Neural crest cell (in vitro differentiated cells): Measurements from ENCODE around the gene GAS6. TPM values are rescaled to one million over a fixed set of nuclear protein-coding genes. Genes with fewer than 3 reads are reported as not detected.

ENCODE experiments used
- DNase-seq: peaks from one replicate; pipeline ENCODE4 v3.0.0; 2021; ENCODE audit warnings: low read depth, mixed read lengths, low spot score
- H3K27ac Mint-ChIP-seq: one replicate; pipeline ENCODE4 v1.8.0; 2021; ENCODE audit warnings: mild to moderate bottlenecking, mixed read lengths; ENCODE audit not compliant: unreplicated experiment
- H3K27me3 Mint-ChIP-seq: 2 replicates; pipeline ENCODE4 v1.8.0; 2021; ENCODE audit warnings: low read depth, mild to moderate bottlenecking, mixed read lengths
- H3K36me3 Mint-ChIP-seq: 2 replicates; pipeline ENCODE4 v1.8.0; 2021; ENCODE audit warnings: low read depth, mild to moderate bottlenecking, mixed read lengths
- H3K4me1 Mint-ChIP-seq: 2 replicates; pipeline ENCODE4 v1.8.0; 2021; ENCODE audit warnings: mixed read lengths
- H3K4me3 Mint-ChIP-seq: one replicate; pipeline ENCODE4 v1.8.0; 2021; ENCODE audit warnings: mild to moderate bottlenecking, mixed read lengths
- H3K9me3 Mint-ChIP-seq: 2 replicates; pipeline ENCODE4 v1.8.0; 2021; ENCODE audit warnings: mixed read lengths
- CTCF ChIP-seq: fragments of 200-600 bp; sonication (generic); conservative IDR thresholded peaks from 2 replicates; pipeline ENCODE4 v1.5.0; 2021; ENCODE audit warnings: antibody characterized with exemption, mild to moderate bottlenecking
- total RNA-seq: library from RNA; stranded (reverse); gene quantifications from 2 replicates; pipeline ENCODE4 v1.2.1, GENCODE V29; 2021

Gene GAS6
- total RNA-seq, 1 donor from 2014 or later: 9.0 TPM

DNA sequence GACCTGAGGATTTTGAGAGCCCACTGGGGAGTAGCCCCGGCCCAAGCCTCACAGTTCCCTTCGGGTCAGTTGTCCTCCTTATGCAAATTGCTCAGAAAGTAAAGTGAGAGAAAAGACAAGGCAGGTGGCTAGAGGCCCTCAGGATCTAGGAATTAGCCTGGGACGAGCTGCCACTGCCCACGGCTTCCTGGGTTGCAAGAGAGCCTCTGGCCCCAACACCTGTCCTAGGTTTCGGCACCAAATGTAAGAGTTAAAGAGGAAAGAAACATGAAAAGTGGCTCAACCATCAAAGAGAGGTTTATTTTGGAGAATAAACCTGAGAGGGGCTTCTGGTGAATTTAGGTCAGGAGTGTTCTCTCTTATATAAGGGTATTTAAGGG lies 79.2 kb downstream of the GAS6 start:
- H3K27ac Mint-ChIP-seq: no peak overlapping the region
- H3K27me3 Mint-ChIP-seq: peaks cover 35% of the 10 kb centered on the region
- TF ChIP-seq CTCF: no peak
- no peak overlapping the region for H3K4me3 Mint-ChIP-seq
- H3K36me3 Mint-ChIP-seq: peaks cover 2% of the 10 kb centered on the region
- DNase-seq: no peak
- peaks cover 4% of the 10 kb centered on the region for H3K9me3 Mint-ChIP-seq
- H3K4me1 Mint-ChIP-seq: no peaks in the 10 kb centered on the region

DNA sequence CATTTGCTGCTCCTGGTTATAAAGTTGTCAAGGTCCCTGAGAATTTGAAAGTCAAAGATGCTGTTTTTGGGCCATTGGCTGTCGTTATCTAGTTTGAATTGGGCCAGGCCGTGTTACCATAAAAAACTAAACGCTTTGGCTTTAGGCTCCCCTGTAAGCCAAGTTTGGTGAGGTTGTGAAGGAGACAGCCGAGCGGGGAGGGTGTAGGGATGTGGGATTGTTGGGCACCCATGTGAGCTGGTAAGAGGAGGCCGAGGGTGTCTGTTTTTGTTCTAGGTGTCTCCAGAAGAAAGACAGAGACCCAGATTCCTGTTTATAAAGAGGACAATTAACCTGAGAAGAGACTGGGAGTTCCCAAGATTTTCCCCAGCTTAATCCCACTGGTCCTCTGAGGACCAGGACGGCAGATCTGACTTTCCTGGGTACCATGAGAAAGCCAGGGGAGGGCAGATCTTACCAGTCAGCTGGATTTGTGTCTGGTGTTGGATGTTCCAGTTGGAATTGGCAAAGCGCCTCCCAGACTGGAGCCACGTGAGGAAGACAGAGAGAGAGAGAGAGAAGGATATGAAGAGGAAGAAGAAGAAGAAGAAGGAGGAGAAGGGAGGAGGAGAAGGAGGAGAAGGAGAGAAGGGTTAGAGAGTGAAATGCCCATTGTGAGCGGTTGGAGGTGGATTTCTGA lies 79.8 kb downstream of the GAS6 start:
- Mint-ChIP-seq H3K9me3 (peaks cover 4% of the 10 kb centered on the region), H3K27ac (no peak overlapping the region), H3K27me3 (peaks cover 40% of the 10 kb centered on the region), H3K4me1 (no peaks in the 10 kb centered on the region), H3K36me3 (peaks cover 2% of the 10 kb centered on the region), H3K4me3 (no peak overlapping the region)
- no peak for TF ChIP-seq CTCF
- DNase-seq: no peak

- Mint-ChIP-seq H3K36me3 (peaks cover 2% of the 10 kb centered on the region), H3K9me3 (peaks cover 4% of the 10 kb centered on the region), H3K4me3 (no peak overlapping the region), H3K27me3 (peaks cover 46% of the 10 kb centered on the region), H3K4me1 (no peaks in the 10 kb centered on the region), H3K27ac (no peak overlapping the region)
- no peak for DNase-seq
- TF ChIP-seq CTCF: no peak
Observed at GRCh38 chr13:113783200-113783881, 80.5 kb downstream of the GAS6 start.

DNA sequence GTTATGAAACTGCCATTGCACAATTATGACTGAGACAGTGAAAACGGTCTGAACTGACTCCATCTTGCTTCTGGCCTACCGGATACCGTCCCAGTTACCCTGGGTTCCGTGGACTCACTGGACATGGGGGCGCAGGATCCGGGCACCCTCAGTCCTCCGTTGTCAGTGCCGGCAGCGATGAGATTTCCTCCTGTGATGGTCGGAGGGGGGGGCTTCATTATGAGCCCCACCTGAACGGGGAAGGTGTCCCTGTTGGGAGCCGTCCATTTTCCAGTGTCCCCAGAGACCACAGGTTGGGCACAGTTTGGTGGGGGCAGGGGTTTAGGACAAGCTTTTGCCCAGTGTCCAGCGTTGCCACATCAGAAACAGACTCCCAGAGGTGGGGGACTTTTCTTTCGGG lies 81.4 kb downstream of the GAS6 start:
- H3K27ac Mint-ChIP-seq: no peak overlapping the region
- H3K4me3 Mint-ChIP-seq: no peak overlapping the region
- peaks cover 2% of the 10 kb centered on the region for H3K36me3 Mint-ChIP-seq
- no peak for DNase-seq
- no peaks in the 10 kb centered on the region for H3K4me1 Mint-ChIP-seq
- TF ChIP-seq CTCF: no peak
- H3K27me3 Mint-ChIP-seq: peaks cover 52% of the 10 kb centered on the region
- peaks cover 4% of the 10 kb centered on the region for H3K9me3 Mint-ChIP-seq

GRCh38 chr13:113781571-113781970 lies 82.3 kb downstream of the GAS6 start:
- H3K4me3 Mint-ChIP-seq: no peak overlapping the region
- H3K4me1 Mint-ChIP-seq: no peaks in the 10 kb centered on the region
- DNase-seq: no peak
- peaks cover 58% of the 10 kb centered on the region for H3K27me3 Mint-ChIP-seq
- peaks cover 4% of the 10 kb centered on the region for H3K9me3 Mint-ChIP-seq
- no peak overlapping the region for H3K27ac Mint-ChIP-seq
- no peak for TF ChIP-seq CTCF
- peaks cover 2% of the 10 kb centered on the region for H3K36me3 Mint-ChIP-seq
